ENCODE data around the gene MOV10L1. TPM values are rescaled to one million over a fixed set of nuclear protein-coding genes. Genes with fewer than 3 reads are reported as not detected.

Gene MOV10L1
- total RNA-seq, 3 donors from 2014 or later, result 0.29 to 1.0 (median 0.49) TPM

DNA sequence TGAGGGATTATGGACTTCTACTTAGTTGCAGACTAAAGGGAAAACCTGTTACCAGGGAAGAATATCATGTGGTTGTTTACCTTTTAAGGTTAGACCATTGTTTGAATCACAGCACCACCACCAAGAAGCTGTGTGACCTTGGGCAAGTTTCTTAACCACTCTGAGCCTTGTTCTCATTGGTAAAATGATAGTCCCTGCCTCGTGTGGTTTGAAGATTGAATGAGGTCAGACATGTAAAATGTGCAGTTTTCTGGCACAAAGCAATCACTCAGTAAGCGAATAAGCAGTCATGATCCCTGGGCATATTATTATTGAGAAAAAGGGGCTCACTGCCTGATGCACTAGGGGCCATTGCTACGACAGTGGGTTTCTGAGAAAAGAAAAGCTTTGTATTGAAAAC is 28.3 kb downstream of the MOV10L1 start:
- Histone ChIP-seq H3K4me3 (no peak overlapping the region), H3K9me3 (peaks cover 4% of the 10 kb centered on the region), H3K36me3 (ENCODE audit: low read depth) (no peaks in the 10 kb centered on the region), H3K4me1 (ENCODE audit: low read depth) (no peaks in the 10 kb centered on the region)
- TF ChIP-seq, protein P1, sequence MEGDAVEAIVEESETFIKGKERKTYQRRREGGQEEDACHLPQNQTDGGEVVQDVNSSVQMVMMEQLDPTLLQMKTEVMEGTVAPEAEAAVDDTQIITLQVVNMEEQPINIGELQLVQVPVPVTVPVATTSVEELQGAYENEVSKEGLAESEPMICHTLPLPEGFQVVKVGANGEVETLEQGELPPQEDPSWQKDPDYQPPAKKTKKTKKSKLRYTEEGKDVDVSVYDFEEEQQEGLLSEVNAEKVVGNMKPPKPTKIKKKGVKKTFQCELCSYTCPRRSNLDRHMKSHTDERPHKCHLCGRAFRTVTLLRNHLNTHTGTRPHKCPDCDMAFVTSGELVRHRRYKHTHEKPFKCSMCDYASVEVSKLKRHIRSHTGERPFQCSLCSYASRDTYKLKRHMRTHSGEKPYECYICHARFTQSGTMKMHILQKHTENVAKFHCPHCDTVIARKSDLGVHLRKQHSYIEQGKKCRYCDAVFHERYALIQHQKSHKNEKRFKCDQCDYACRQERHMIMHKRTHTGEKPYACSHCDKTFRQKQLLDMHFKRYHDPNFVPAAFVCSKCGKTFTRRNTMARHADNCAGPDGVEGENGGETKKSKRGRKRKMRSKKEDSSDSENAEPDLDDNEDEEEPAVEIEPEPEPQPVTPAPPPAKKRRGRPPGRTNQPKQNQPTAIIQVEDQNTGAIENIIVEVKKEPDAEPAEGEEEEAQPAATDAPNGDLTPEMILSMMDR (IDR thresholded peaks at IDR 0.05), result no peak
- intact Hi-C loops (cut with DNase I, micrococcal nuclease), result no loop called here
- ATAC-seq (no peak), DNase-seq (no peak)

- ATAC-seq, result no peak
- intact Hi-C loops (cut with DNase I, micrococcal nuclease), result no loop called here
- TF ChIP-seq, protein P1 (IDR thresholded peaks at IDR 0.05), result no peak
- H3K36me3 ChIP-seq (ENCODE audit: low read depth), result no peaks in the 10 kb centered on the region
- no peak overlapping the region for H3K4me3 ChIP-seq
- no peaks in the 10 kb centered on the region for H3K4me1 ChIP-seq (ENCODE audit: low read depth)
- DNase-seq, result no peak
- H3K9me3 ChIP-seq, result peaks cover 4% of the 10 kb centered on the region
Observed at GRCh38 chr22:50118557-50119168, 28.9 kb downstream of the MOV10L1 start.

GRCh38 chr22:50119169-50119767 is 29.5 kb downstream of the MOV10L1 start:
- Histone ChIP-seq H3K36me3 (ENCODE audit: low read depth) (no peaks in the 10 kb centered on the region), H3K4me3 (no peak overlapping the region), H3K9me3 (peaks cover 4% of the 10 kb centered on the region), H3K4me1 (ENCODE audit: low read depth) (no peaks in the 10 kb centered on the region)
- intact Hi-C loops (cut with DNase I, micrococcal nuclease), result no loop called here
- ATAC-seq (no peak), DNase-seq (no peak)
- TF ChIP-seq, protein P1 (IDR thresholded peaks at IDR 0.05), result no peak

GRCh38 chr22:50119768-50120251 is 30.0 kb downstream of the MOV10L1 start:
- TF ChIP-seq, protein P1 (IDR thresholded peaks at IDR 0.05), result no peak
- no peak overlapping the region for H3K4me3 ChIP-seq
- intact Hi-C loops (cut with DNase I, micrococcal nuclease), result no loop called here
- ATAC-seq, result no peak
- DNase-seq, result no peak
- H3K36me3 ChIP-seq (ENCODE audit: low read depth), result no peaks in the 10 kb centered on the region
- no peaks in the 10 kb centered on the region for H3K4me1 ChIP-seq (ENCODE audit: low read depth)
- peaks cover 4% of the 10 kb centered on the region for H3K9me3 ChIP-seq

GRCh38 chr22:50121202-50121740 is 31.5 kb downstream of the MOV10L1 start:
- intact Hi-C loops (cut with DNase I, micrococcal nuclease), result no loop called here
- Histone ChIP-seq H3K36me3 (ENCODE audit: low read depth) (no peaks in the 10 kb centered on the region), H3K9me3 (peaks cover 4% of the 10 kb centered on the region), H3K4me1 (ENCODE audit: low read depth) (no peaks in the 10 kb centered on the region), H3K4me3 (no peak overlapping the region)
- no peak for ATAC-seq
- no peak for DNase-seq
- TF ChIP-seq, protein P1 (IDR thresholded peaks at IDR 0.05), result no peak
